ENCODE measurements around the gene ARHGAP4.

ARHGAP4 gene

DNA sequence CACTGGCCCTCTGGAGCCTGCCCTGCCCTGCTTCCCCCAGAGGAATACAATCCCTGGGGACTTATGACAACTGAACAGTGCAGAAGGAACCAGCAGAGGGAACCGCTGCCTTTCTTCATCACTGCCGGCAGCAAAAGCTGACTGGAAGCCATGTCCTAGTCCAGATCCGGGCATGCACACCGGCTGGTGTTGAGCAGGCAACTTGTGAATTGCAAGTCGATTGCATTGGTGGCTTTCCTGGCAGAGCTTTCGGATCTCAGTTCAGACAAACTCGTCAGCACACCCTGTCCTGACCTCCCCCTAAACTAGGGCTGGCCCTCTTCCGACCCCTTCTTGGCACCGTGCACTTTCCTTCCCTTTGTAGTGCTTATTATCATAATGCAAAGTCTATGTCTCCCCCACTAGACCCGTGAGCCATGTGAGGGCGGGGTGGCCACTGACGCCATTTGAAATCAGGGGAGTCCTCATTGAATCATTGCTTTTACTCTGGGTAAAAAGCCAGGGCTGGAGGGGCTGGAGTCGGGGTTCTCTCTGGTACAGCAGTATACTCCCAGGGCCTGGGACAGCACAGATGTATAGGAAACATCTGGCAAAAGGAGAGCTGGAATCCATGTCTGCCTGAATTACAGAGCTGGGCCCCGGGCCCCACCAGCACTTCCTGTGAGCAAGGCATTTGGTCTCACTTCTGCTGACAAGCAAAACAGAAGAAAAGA, 1.8 kb downstream of the ARHGAP4 start:
- peak; percentile 72 for DNase-seq

DNA sequence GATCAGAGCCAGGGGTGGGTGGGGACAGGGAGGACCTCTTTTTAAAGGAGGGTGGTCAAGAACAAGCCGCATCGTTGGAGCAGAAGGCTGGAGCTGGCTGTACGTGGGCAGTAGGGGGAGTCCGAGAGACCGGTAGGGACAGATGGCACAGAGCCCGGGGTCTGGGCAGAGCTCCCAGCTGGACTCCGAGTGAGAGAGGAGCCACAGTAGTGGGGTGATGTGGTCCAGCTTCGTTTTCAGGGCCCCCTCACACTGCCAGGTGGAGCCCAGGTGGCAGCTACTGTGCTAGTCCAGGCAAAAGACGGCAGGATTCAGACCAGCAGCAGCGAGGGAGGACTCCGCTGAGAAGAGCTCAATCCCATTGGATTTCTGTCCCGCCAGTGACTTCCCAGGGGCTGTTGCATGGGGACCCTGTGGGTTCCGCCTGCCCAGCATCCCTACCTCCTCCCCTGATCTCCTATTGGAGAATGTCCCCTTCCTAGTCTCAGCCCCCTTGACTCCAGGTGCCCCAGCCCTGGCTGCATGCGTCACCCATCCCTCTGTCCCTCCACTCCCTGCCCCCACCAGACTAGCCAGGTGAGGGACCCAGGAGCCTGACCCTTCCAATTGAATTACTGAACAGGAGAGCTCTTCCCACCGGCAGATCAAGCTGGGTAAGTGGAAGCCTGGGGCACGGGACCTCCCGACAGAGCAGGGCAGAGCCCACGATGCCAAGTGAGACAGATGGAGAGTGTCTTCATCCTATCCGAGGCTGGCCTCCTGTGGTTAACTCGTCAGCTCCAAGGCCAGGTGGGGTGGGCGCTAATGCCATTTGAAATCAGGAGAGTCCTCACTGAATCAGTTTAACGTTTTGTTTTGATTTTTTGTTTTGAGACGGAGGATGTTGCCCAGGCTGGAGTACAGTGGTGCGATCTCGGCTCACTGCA, 2.9 kb downstream of the ARHGAP4 start:
- no peak for DNase-seq

DNA sequence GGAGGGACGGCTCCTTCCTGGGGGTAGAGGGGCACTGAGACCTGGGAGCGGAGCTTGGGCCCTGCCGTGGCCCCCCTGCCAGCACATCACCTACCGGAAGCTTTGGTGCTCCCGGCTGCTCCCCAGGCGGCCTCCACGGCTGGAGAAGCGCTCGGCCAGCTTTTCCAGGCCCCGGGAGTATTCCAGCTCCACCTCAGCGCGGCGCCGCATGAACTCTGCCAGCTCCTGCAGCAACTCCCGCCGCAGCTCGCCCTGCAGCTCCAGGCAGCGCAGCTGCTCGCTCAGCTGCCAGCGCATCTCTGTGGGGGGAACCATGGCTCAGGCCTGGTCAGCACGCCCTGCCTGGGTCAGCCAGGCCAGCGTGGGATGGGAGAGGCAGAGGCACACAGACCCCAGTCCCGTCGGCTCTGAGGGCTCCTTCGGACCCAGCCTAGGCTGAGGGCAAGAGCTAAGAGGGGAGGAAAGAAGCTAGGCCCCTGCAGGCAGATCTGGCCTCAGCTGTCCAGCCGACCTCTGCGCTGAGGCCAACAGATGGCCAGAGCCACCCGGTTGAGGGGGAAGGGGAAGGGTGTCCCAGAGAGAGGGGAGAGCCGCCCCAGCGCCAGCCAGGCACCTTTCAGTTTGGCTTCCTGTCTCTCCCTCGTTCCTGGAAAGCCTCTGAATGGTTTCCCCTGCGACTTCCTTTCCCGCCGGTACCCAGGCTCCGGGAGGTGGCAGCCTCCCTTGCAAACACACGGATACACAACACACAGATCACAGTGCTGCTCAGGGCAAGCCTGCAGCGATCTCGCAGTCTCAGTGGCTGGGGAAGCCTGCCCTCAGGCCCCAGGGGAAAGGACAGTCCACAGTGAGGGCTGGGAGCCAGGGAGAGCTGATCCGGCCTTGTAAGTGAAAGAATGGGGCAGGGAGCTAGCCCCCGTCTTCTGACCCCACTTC, 4.3 kb downstream of the ARHGAP4 start:
- no peak for DNase-seq

DNA sequence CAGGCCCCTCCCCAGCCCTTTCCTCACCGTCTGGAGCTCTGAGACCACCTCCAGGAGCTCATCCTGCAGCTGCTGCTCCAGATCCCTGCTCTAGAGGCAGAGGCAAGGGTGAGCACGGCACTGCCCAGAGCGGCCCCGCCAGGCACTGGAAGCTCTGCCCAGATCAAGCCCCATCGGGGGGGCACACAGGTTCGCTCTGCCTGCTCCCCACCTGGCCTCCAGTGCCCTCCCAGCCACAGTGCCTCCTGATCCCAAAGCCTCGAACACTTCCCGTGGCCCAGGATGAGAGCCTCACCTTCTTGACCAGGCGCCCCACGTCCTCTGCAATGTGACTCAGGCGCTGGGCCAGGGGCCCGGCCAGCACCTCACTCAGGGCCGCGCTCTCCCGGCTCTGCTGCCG, 5.0 kb downstream of the ARHGAP4 start:
- DNase-seq: no peak

DNA sequence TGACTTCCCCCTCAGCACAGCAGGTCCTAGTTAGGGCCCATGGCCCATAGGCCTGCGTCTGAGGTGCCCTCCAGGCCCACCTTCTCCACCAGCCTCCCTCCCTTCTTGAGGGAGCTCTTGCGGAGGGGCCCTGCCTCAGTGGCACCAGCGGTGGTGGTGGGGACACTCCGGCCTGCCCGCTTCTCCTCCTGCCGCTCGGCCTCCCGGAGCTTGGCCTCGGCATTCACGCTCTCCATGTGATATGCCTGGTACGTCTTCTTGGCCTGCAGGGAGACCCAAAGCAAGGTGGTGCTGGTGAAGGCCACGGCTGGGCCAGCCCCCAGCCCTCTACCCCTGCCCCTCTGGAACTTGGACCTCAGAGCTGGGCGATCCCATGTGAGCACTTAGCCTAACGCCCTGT, 5.5 kb downstream of the ARHGAP4 start:
- no peak for DNase-seq

DNA sequence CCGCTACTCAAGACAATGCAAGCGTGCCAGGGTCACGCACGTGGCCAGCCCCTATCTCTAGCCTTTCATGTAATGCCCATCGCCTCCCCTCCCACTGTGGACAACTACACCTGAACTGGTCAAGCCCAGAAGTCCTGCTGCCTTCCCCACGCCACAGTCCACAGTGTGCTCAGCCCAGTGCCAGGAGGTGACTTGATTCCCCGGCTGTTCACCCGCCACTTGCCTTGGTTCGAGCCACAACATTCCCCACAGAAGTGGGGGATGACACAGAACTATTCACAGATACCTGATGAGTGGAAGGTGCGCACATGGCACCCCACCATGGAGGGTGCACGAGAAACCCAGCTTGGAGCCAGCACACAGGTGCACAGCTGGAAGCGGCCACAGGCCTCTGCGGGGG, 6.8 kb downstream of the ARHGAP4 start:
- no peak for DNase-seq

DNA sequence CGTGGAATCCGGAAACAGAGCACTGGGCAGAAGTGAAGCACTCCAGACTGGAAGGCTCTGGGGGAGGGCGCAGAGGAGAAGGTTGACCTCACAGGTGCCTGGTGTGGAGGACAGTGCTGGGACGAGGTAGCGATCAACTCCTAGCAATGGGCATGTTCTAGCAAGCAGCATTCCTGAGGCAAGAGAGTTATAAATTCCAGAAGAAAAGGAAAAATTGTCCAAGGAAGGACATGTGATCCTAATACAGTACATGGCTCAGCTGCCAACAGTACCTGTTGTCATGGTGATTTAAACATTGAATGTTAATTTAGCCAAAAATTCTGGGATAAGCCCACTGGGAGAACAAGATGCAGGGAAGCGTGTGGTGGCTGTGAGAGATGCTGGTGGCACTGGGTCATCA, 8.2 kb downstream of the ARHGAP4 start:
- no peak for DNase-seq

DNA sequence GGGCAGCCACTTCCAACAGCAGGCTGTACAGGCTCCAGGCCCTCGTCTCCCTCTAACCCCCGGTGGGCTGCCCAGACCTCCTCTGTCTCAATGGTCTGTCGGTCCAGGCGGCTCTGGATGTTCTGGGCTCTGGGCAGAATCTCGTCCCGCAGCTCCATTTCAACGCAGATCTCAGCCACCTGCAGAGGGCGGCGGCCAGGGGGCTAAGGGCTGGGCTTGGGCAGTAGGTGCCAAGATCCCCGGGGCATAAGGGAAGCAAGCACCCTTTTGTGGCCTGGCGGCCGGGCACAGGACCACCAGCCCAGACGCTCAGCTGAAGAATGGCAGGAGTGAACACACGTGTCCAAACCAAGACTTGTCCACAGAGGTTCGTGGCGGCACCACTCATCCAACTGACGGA, 12.4 kb downstream of the ARHGAP4 start:
- no peak for DNase-seq

DNA sequence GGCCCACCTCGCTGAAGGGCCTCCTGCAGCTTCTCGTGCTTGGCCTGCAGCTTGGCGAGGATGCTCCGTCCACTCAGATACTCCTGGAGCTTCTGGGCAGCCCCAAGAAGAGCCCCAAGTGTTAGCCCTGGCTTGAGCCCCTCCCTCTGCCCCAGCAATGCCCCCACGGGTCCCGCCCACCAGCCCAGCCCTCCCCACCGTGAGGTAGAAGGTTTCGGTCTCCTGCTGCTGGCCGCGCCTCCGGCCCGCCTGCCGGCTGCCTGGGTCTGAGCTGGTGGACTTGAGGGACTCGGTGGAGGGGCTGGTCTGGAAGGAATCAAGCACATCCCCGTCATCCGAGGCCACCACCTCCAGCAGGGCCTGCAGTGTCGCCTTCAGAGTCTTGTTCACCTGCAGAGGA, 12.9 kb downstream of the ARHGAP4 start:
- peak; percentile 39 for DNase-seq

DNA sequence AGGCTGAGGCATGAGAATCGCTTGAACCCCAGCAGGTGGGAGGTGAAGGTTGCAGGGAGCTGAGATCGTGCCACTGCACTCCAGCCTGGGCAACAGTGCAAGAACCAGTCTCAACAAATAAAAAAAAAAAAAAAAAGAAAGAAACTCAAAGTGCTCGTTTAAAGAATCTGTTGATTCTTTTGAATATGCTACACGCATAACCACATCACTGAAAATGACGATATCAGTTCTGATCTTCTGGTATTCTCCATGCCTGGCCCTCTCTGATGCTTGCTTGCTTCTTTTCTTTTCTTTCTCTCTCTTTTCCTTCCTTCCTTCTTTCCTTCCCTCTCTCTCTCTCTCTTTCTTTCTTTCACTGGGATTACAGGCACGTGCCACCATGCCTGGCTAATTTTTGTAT, 14.3 kb downstream of the ARHGAP4 start:
- no peak for DNase-seq

DNA sequence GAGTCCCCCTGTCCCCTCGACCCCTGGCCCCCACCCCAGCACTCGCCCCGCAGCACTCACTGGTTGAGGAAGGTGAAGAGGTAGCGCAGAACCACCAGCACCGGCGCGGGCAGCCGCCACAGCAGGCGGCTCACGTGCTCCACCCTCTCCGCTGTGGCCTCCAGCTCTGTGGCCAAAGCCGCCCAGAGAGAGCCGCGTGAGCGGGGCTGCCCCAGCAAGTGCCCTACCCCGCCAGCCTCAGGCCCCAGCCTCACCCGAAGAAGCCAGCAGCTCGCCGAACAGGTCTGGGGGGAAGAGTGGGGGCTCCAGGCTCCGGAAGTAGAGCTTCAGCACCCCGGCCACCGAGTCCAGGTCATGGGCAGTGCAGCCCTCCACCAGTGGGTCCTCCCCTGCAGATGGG, 15.6 kb downstream of the ARHGAP4 start:
- DNase-seq: no peak

DNA sequence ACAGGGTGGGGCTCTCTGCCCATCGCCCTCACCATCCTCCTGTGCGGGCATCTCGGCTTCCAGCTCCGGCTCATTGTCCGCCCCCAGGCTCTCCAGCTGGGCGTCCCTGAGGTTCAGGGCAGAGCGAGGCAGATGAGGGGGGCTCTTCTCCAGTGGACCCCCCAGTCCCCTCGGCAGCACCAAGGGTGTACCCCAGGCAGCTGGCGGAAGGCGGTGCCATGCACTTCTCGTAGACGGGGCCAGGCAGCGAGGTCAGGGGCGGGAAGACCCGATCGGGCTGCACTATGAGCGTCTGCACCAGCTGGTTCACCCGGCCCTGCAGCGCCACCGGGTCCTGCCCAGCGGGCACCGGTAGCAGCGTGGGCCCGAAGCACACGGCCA, 16.1 kb downstream of the ARHGAP4 start:
- DNase-seq: no peak

DNA sequence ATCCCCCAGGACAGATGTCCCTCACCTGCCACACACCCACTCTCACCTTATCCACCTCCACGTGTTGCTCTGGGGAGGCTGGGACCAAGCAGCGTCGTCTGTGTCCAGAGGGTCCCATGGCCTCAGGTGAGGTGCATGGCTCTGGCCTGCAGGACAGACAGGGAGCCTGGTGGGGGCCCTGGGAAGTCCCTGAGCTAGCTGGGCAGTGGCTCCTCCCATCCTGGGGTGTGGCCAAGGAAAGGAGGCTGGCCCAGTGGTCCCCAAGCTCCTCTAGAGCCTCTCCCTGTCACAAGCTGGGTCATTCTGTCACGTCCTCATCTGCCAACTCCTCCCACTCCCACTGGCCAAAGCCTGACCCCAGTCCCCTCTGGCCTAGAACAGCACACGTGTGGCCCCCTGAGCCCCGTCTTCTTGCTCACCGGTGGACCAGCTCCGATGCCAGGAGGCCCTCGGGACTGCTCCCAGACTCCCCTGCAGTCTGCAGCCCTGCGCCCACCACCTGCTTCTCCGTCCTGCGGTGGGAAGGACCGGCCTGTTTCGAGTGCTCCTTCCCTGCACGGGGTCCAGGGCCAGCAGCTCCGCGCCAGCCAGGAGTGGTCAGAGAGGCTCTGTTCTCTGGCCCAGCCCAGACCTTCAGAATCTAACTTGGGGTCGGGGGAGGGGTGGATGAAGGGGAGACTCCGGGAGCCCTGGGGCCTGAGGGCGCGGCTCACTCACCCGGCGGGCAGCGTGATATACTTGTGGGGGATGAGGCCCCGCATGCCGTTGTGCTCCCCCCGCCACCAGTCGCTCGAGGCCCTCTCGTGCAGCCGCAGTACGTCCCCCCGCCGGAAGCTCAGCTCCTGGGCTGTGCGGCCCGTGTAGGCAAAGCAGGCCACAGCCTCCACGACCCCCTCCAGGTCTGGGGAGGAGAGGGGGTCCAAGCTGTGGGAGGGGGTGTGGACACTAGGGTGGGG, 16.8 kb downstream of the ARHGAP4 start:
- no peak for DNase-seq

DNA sequence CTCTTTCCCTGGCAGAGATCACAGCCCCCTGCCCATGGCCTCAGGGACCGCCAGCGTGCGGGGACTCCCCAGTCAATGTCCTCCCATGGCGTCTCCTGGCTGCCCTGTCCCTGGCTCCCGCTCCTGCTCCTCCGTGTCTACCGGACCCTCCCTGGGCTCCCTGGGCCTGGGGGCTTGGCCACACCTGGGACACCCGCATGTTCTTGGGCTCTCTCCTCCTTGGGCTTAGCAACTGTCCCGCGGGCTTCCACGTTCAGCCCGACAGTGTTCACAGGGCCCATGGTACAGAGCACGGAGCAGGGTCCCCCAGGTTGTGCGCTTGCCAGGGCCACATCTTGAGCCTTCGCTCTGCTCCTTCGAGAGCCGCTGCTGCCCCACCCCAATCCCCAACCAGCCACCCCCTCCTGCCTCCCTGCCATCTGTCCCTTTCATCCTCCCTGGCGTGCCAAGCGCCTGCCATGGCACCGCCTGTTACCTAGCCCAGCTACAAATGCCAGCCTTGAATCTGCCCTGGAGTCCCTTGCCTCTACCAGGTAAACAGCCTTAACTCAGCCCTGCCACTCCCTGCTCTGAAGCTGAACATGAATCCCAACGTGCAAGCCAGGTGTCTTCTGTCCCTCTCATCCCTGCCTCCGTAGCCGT, 17.7 kb downstream of the ARHGAP4 start:
- DNase-seq: no peak

DNA sequence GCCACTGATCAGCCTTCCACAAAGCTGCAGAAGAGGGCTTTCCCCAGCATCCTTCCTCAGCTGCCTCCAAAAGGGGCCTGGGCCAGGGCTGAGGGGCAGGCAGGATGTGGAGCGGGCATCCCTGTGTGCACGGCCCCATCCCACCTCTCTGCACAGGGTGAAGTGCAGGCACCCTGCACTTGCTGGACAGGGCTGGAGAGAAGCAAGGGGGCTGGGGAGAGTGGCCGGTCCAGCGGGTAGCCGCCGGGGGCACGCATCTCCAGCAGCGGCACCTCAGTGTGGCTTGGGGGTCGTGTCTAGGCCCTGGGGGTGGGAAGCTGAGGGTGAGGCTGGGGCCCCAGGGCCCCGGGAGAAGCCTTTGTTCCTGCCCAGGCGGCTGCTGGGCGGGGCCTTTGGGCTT, 18.6 kb downstream of the ARHGAP4 start:
- DNase-seq: no peak

DNA sequence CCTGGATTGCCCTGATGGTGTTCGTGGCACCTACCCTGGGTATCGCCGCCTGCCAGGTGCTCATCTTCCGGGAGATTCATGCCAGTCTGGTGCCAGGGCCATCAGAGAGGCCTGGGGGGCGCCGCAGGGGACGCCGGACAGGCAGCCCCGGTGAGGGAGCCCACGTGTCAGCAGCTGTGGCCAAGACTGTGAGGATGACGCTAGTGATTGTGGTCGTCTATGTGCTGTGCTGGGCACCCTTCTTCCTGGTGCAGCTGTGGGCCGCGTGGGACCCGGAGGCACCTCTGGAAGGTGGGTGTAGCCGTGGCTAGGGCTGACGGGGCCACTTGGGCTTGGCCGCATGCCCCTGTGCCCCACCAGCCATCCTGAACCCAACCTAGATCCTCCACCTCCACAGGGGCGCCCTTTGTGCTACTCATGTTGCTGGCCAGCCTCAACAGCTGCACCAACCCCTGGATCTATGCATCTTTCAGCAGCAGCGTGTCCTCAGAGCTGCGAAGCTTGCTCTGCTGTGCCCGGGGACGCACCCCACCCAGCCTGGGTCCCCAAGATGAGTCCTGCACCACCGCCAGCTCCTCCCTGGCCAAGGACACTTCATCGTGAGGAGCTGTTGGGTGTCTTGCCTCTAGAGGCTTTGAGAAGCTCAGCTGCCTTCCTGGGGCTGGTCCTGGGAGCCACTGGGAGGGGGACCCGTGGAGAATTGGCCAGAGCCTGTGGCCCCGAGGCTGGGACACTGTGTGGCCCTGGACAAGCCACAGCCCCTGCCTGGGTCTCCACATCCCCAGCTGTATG, 19.7 kb downstream of the ARHGAP4 start:
- DNase-seq: no peak

DNA sequence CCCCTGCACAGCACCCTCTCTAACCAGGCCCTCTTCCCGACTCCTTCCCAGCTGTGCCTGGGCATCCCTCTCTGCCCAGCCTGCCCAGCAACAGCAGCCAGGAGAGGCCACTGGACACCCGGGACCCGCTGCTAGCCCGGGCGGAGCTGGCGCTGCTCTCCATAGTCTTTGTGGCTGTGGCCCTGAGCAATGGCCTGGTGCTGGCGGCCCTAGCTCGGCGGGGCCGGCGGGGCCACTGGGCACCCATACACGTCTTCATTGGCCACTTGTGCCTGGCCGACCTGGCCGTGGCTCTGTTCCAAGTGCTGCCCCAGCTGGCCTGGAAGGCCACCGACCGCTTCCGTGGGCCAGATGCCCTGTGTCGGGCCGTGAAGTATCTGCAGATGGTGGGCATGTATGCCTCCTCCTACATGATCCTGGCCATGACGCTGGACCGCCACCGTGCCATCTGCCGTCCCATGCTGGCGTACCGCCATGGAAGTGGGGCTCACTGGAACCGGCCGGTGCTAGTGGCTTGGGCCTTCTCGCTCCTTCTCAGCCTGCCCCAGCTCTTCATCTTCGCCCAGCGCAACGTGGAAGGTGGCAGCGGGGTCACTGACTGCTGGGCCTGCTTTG, 20.5 kb downstream of the ARHGAP4 start:
- DNase-seq: no peak

DNA sequence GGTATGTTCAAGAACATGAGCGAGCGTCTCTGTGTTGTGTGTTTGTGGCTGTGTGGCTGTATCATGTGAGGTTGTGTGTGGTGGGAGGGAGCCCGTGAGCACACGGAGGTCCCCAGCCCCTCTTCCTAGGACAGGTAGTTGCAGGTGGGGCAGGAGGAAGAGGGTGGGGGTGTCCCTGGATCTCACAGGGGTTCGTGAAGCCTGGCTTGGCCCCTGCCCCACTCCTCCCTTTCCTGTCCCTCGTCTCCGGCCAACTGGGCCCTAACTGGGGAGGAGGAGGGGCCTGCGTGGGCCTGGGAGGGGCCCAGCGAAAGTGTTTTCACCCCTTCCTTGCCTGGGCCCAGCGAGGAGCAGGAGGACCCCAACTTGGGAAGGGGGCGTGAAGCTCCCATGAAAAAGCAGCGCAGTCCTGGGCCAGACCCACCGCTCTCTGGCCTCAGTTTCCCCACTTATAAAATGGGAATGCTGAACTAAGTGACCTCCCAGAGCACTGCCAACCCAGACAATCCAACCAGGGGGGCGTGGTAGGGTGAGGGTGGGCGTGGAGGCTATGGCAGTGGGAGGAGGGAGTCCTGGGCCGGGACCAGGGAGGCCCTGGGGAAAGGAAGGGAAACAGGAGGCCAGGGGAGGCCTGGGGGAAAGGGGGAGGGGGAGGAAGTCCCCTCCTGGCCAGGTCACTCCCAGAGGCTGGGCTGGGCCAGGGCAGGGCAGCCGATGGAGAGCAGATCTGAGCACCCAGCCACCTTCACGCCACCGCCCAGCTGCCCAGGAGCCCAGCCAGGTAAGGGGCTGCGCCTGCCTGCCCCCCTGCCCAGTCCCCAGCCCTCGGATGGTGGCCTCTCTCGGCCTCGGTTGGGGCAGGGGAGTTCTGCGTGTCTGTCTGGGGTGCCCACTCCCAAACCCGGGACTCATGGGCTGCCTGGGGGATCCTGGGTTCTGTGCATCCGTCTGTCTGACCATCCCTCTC, 21.8 kb downstream of the ARHGAP4 start, which contains the start of gene AVPR2:
Gene AVPR2 (plus strand): TSS at position 683 of the 967 bp plus-strand sequence. CDS start 473 bp downstream, outside the sequence.
- no peak for DNase-seq

Measured in islet precursor cell (in vitro differentiated cells).